CD4-positive, CD25-positive, alpha-beta regulatory T cell (primary cell): ENCODE data around the gene TMEM150B. TPM values are rescaled to one million over a fixed set of nuclear protein-coding genes. Genes with fewer than 3 reads are reported as not detected.
A peak's percentile ranks its signal among the peaks of the same experiment; 100 is the strongest.

Source experiments
- ATAC-seq, 2 donors: fragments of 150-1000 bp; cut with Tn5 transposase; one replicate each; pipeline ENCODE4 v1.10.0; 2021; ENCODE audit warnings: low read depth in 2 of 2, moderate number of reproducible peaks in 2 of 2, moderate library complexity in 1 of 2
- DNase-seq, 3 donors: peaks; one replicate each; pipeline versions ENCODE4 v3.0.0 to v3.0.0-alpha.2; 2012 to 2022; ENCODE audit warnings: mixed read lengths in 1 of 3
- H3K27ac ChIP-seq: one replicate; pipeline ENCODE4 v1.7.0; 2013; ENCODE audit warnings: mild to moderate bottlenecking, low read length; ENCODE audit not compliant: insufficient read depth, poor library complexity, severe bottlenecking
- H3K27me3 ChIP-seq: one replicate; pipeline ENCODE4 v1.7.0; 2013; ENCODE audit warnings: low read length; ENCODE audit not compliant: control insufficient read depth, insufficient read depth
- H3K36me3 ChIP-seq: one replicate; pipeline ENCODE4 v1.7.0; 2013; ENCODE audit warnings: mild to moderate bottlenecking, low read length, moderate library complexity; ENCODE audit not compliant: control insufficient read depth, insufficient read depth
- H3K4me1 ChIP-seq: 2 replicates; pipeline ENCODE4 v1.7.0; 2013; ENCODE audit warnings: mild to moderate bottlenecking, low read length; ENCODE audit not compliant: insufficient read depth, control insufficient read depth, poor library complexity, severe bottlenecking
- H3K4me3 ChIP-seq: one replicate; pipeline ENCODE4 v1.7.0; 2013; ENCODE audit warnings: low read depth, mild to moderate bottlenecking, low read length, moderate library complexity
- H3K9me3 ChIP-seq, 2 experiments: 1 replicate in 1 of 2; 2 replicates in 1 of 2; pipeline ENCODE4 v1.7.0; 2013; ENCODE audit warnings: low read length in 2 of 2, mild to moderate bottlenecking in 1 of 2, moderate library complexity in 1 of 2; ENCODE audit not compliant: control insufficient read depth in 2 of 2
- H3K27ac Mint-ChIP-seq, 3 donors: one replicate each; pipeline ENCODE4 v1.8.0; 2020 to 2022; ENCODE audit warnings: mild to moderate bottlenecking in 3 of 3, mixed read lengths in 3 of 3, moderate library complexity in 2 of 3
- H3K27me3 Mint-ChIP-seq: one replicate; pipeline ENCODE4 v1.8.0; 2022; ENCODE audit warnings: mild to moderate bottlenecking, mixed read lengths
- H3K36me3 Mint-ChIP-seq: one replicate; pipeline ENCODE4 v1.8.0; 2020; ENCODE audit warnings: mixed read lengths
- H3K4me1 Mint-ChIP-seq, 4 donors: one replicate each; pipeline ENCODE4 v1.8.0; 2020 to 2022; ENCODE audit warnings: mixed read lengths in 4 of 4, mild to moderate bottlenecking in 1 of 4
- H3K4me3 Mint-ChIP-seq, 4 donors: one replicate each; pipeline ENCODE4 v1.8.0; 2020 to 2022; ENCODE audit warnings: mild to moderate bottlenecking in 4 of 4, mixed read lengths in 4 of 4, moderate library complexity in 3 of 4
- H3K9me3 Mint-ChIP-seq, 7 donors: one replicate each; pipeline ENCODE4 v1.8.0; 2020 to 2022; ENCODE audit warnings: mixed read lengths in 7 of 7, mild to moderate bottlenecking in 3 of 7, moderate library complexity in 2 of 7
- polyA plus RNA-seq, 4 donors: library from polyadenylated mRNA; unstranded; fragments of 300-500 nt; fragmentation: Illumina TruSeq; gene quantifications; one replicate each; pipeline ENCODE4 v1.2.3, GENCODE V29; 2021
- total RNA-seq: library from RNA; stranded (reverse); gene quantifications from one replicate; pipeline ENCODE4 v1.2.3, GENCODE V29; 2022

TMEM150B gene
- total and polyA plus RNA-seq, 5 donors from 2014 or later: 2.1 TPM; not detected in 4

DNA sequence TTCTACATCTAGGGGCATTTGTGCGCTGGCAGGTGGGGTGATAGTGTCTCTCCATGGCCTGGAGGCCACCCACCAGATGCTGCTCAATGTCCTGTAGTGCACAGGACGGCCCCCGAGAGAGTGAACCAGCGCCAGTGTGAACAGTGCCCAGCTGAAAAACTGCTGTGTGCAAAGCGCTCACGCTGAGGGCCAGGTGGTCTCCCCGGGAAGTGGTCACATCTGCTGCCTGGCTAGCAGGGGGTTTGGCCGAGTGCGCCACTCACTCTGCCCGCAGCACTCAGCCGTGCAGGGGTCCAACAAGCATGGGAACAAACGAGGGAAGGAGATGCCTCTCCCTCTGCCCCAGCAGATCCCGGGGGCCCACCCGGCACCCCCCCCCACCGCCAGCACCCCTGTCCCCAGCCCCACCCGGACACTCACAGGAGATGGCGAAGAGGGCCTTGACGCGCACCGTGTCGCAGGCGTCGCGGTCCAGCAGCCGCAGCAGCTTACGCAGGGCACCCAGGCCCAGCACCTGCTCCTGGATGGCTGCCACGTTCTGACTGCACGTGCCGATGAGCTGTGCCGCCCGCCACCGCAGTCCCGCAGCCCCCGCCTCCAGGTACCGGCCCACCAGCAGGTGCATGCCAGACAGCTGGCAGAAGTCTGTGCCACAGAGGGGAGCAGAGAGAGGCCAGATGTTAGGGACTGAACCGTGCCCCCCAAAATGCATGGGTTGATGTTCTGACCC lies 51.0 kb downstream of the TMEM150B start:
- Histone ChIP-seq H3K9me3 (no peaks in the 10 kb centered on the region), H3K4me1 (peaks cover 14% of the 10 kb centered on the region), H3K4me3 (no peak overlapping the region), H3K27ac (no peak overlapping the region), H3K27me3 (no peaks in the 10 kb centered on the region), H3K36me3 (peaks cover 29% of the 10 kb centered on the region)
- H3K4me1 Mint-ChIP-seq: peaks cover 0 to 20% (median 12%) of the 10 kb centered on the region in 4 donors
- no peak for DNase-seq
- H3K36me3 Mint-ChIP-seq: peaks cover 51% of the 10 kb centered on the region
- no peak overlapping the region for H3K4me3 Mint-ChIP-seq
- ATAC-seq: no peak
- H3K27me3 Mint-ChIP-seq: no peaks in the 10 kb centered on the region
- H3K27ac Mint-ChIP-seq: no peak overlapping the region
- no peaks in the 10 kb centered on the region for H3K9me3 Mint-ChIP-seq

DNA sequence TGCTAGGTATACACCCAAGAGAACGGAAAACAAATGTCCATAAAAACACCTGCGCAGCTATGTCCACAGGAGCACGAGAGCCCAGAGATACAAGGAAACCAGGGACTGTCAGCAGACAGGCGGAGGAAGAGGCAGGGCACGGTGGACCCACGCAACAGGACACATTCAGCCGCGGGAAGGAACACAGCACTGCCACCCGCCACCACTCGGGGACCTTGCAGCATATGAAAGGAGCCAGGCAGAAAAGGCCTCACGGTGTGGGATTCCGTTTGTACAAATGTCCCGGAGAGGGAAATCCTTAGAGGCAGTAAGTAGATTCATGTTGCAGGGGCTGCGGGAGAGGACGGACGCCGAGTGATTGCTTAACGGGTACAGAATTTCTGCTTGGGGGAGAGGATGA lies 53.0 kb downstream of the TMEM150B start:
- Histone ChIP-seq H3K4me1 (peaks cover 8% of the 10 kb centered on the region), H3K27ac (no peak overlapping the region), H3K36me3 (peaks cover 26% of the 10 kb centered on the region), H3K9me3 (no peaks in the 10 kb centered on the region), H3K4me3 (no peak overlapping the region), H3K27me3 (no peaks in the 10 kb centered on the region)
- Mint-ChIP-seq H3K36me3 (peaks cover 50% of the 10 kb centered on the region), H3K4me1 (peaks cover 0 to 15% (median 10%) of the 10 kb centered on the region in 4 donors), H3K27me3 (no peaks in the 10 kb centered on the region), H3K9me3 (no peaks in the 10 kb centered on the region), H3K4me3 (peak overlapping the region in 1 of 4 donors; percentile 65), H3K27ac (no peak overlapping the region)
- ATAC-seq: no peak
- DNase-seq: no peak

DNA sequence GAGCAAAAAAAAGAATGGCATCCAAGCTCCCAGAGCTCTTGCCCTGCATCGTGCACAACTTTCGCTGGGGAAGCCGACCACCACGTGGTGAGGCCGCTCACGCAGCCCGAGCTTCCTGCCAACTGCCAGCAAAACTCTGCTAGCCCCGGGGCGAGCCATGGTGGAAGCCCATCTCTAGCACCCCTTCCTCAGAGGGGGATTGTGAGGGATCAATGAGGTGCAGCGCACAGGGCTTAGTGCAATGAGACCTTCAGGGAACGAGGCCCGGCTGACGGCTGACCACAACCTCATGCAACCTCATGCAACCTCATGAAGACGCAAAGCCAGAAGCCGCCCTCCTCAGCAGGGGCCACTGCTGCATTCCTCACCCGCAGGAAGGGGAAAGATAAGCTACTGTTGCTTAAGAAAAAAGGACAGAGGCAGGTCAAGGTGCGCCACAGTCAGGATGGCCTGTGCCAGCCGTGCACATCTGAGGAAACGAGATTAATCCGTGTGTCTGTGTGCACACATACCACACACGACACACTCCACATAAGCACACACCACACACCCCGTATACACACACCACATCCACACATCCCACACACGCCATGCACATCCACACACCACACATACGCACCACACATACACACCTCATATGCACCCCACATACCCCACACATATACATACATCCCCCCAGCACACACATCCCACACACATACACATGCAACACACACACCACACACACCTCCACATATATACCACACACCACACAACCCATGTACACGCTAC lies 54.8 kb downstream of the TMEM150B start:
- no peak overlapping the region for H3K27ac ChIP-seq
- H3K9me3 Mint-ChIP-seq: peaks cover 0 to 7% (median 1%) of the 10 kb centered on the region in 7 donors
- peaks cover 19% of the 10 kb centered on the region for H3K36me3 ChIP-seq
- H3K4me1 Mint-ChIP-seq: peaks cover 0 to 9% (median 6%) of the 10 kb centered on the region in 4 donors
- no peaks in the 10 kb centered on the region for H3K4me1 ChIP-seq
- H3K27me3 ChIP-seq: no peaks in the 10 kb centered on the region
- ATAC-seq (no peak), DNase-seq (no peak)
- H3K27me3 Mint-ChIP-seq: no peaks in the 10 kb centered on the region
- H3K27ac Mint-ChIP-seq: no peak overlapping the region
- no peaks in the 10 kb centered on the region for H3K9me3 ChIP-seq
- H3K4me3 Mint-ChIP-seq: no peak overlapping the region
- no peak overlapping the region for H3K4me3 ChIP-seq
- peaks cover 47% of the 10 kb centered on the region for H3K36me3 Mint-ChIP-seq

DNA sequence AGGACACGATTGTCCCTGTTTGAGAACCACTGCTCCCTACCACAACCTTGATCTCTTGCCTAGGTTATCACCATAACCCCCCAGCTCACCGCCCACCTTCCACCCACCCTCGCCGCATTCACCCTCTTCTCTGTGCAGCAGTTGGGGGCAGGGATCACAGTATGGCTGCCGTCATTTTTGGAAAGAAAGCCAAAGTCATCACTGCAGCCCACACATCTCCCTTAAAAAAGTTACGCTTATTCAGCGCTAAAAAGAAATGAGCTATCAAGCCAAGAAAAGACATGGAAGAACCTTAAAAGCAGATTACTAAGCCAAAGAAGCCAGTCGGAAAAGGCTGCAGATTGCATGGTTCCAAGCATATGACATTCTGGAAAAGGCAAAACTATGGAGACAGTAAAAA lies 55.8 kb downstream of the TMEM150B start:
- ATAC-seq: no peak
- H3K4me1 ChIP-seq: no peaks in the 10 kb centered on the region
- H3K27ac ChIP-seq: no peak overlapping the region
- no peak for DNase-seq
- no peaks in the 10 kb centered on the region for H3K27me3 ChIP-seq
- no peak overlapping the region for H3K27ac Mint-ChIP-seq
- H3K36me3 ChIP-seq: peaks cover 19% of the 10 kb centered on the region
- H3K27me3 Mint-ChIP-seq: no peaks in the 10 kb centered on the region
- no peaks in the 10 kb centered on the region for H3K9me3 ChIP-seq
- no peak overlapping the region for H3K4me3 Mint-ChIP-seq
- peaks cover 0 to 9% (median 5%) of the 10 kb centered on the region in 4 donors for H3K4me1 Mint-ChIP-seq
- peaks cover 0 to 7% (median 1%) of the 10 kb centered on the region in 7 donors for H3K9me3 Mint-ChIP-seq
- no peak overlapping the region for H3K4me3 ChIP-seq
- H3K36me3 Mint-ChIP-seq: peaks cover 40% of the 10 kb centered on the region

DNA sequence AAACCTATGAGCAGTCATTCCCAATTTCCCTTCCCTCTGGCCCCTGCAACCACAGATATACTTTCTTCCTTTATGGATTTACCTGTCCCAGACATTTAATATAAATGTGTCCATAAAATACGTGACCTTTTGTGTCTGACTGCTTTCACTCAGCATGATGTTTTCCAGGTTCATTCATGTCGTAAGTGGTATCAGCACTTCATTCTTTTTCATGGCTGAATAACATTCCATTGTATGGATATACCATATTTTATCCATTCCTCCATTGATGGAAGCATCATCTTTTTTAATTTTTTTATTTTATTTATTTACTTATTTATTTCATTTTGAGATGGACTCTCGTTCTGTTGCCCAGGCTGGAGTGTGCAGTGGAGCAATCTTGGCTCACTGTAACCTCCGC lies 58.3 kb downstream of the TMEM150B start:
- no peaks in the 10 kb centered on the region for H3K27me3 ChIP-seq
- no peaks in the 10 kb centered on the region for H3K4me1 ChIP-seq
- no peak overlapping the region for H3K27ac ChIP-seq
- Mint-ChIP-seq H3K4me1 (peaks cover 0 to 9% (median 5%) of the 10 kb centered on the region in 4 donors), H3K36me3 (peaks cover 30% of the 10 kb centered on the region), H3K27ac (no peak overlapping the region), H3K27me3 (no peaks in the 10 kb centered on the region), H3K4me3 (no peak overlapping the region), H3K9me3 (peaks cover 0 to 7% (median 1%) of the 10 kb centered on the region in 7 donors)
- H3K9me3 ChIP-seq: no peaks in the 10 kb centered on the region
- no peak overlapping the region for H3K4me3 ChIP-seq
- H3K36me3 ChIP-seq: peaks cover 4% of the 10 kb centered on the region
- ATAC-seq (no peak), DNase-seq (no peak)

DNA sequence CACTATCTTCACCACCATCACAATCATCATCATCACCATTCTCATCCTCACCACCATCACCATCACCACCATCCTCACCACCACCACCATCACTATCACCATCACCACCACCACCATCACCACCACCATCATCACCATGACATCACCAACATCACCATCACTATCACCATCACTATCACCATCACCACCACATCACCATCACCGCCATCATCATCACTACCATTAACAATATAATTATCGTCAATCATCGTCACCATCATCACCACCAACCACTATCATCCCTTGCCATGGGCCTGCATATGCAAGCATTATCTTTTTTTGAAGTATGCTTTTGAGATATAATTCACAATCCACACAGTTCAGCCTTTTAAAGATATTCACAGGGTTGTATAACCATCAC lies 58.7 kb downstream of the TMEM150B start:
- Mint-ChIP-seq H3K4me1 (peaks cover 0 to 9% (median 5%) of the 10 kb centered on the region in 4 donors), H3K27me3 (no peaks in the 10 kb centered on the region), H3K9me3 (peaks cover 0 to 7% (median 1%) of the 10 kb centered on the region in 7 donors), H3K4me3 (no peak overlapping the region), H3K36me3 (peaks cover 29% of the 10 kb centered on the region), H3K27ac (peak overlapping the region in 1 of 3 donors; percentile 1)
- Histone ChIP-seq H3K4me1 (no peaks in the 10 kb centered on the region), H3K9me3 (no peaks in the 10 kb centered on the region), H3K27ac (no peak overlapping the region), H3K36me3 (peaks cover 4% of the 10 kb centered on the region), H3K4me3 (no peak overlapping the region), H3K27me3 (no peaks in the 10 kb centered on the region)
- ATAC-seq (no peak), DNase-seq (no peak)

DNA sequence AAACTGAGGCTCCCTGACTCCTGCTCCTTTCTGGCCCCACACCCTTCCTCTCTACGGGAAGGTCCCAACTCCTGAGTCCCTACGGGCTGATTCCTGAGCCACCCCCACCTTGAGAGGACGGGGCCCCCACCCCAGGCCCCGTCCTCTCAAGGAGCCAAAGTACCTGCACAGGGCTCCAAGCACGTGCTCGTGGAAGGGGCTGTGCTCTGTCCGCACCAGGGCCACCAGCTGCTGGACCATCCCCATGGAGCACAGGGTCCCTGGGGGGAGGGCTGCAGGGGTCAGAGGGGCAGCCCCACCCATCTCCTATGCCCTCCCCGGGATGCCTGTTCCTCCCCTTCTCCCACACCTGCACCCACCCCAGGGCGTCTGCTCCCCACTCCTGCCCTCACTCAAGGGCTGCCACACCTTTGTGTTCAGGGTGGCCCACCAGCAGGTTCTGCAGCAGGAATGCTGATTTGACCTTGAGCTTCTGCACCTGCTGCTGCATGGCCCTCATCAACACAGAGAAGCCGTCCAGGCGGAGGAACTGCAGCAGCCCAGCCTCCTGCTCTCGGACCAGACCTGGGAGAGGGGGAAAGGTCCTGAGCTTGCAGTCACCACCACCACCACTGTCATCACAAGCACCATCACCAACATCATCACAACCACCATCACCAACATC lies 59.3 kb downstream of the TMEM150B start:
- ATAC-seq (no peak), DNase-seq (no peak)
- Mint-ChIP-seq H3K27ac (no peak overlapping the region), H3K27me3 (no peaks in the 10 kb centered on the region), H3K9me3 (peaks cover 0 to 7% (median 1%) of the 10 kb centered on the region in 7 donors), H3K4me3 (no peak overlapping the region), H3K4me1 (peaks cover 0 to 9% (median 5%) of the 10 kb centered on the region in 4 donors), H3K36me3 (peaks cover 26% of the 10 kb centered on the region)
- H3K4me1 ChIP-seq: no peaks in the 10 kb centered on the region
- H3K36me3 ChIP-seq: peaks cover 4% of the 10 kb centered on the region
- no peak overlapping the region for H3K4me3 ChIP-seq
- no peaks in the 10 kb centered on the region for H3K27me3 ChIP-seq
- H3K27ac ChIP-seq: no peak overlapping the region
- H3K9me3 ChIP-seq: no peaks in the 10 kb centered on the region
